Neural progenitor cell (in vitro differentiated cells): ENCODE data around the gene HOXA5. TPM values are rescaled to one million over a fixed set of nuclear protein-coding genes. Genes with fewer than 3 reads are reported as not detected.

Source experiments
- DNase-seq: peaks from one replicate; pipeline ENCODE4 v3.0.0-alpha.2; 2016; ENCODE audit warnings: low spot score
- H2AFZ ChIP-seq: fragments of 200-600 bp; sonication (generic); replicated peaks from 2 replicates; pipeline ENCODE4 v1.6.1; 2016; ENCODE audit warnings: antibody characterized with exemption
- H3F3A ChIP-seq: fragments of 200-600 bp; sonication (generic); 2 replicates; pipeline ENCODE4 v1.6.1; 2016; ENCODE audit warnings: antibody characterized with exemption, low read depth
- H3K27ac ChIP-seq: fragments of 200-600 bp; sonication (generic); 2 replicates; pipeline ENCODE4 v1.5.1; 2016; ENCODE audit warnings: mild to moderate bottlenecking
- H3K27me3 ChIP-seq: fragments of 200-600 bp; sonication (generic); 2 replicates; pipeline ENCODE4 v1.6.1; 2016; ENCODE audit warnings: mild to moderate bottlenecking, moderate library complexity
- H3K36me3 ChIP-seq: fragments of 200-600 bp; sonication (generic); 2 replicates; pipeline ENCODE4 v1.5.1; 2016
- H3K4me1 ChIP-seq: fragments of 200-600 bp; sonication (generic); 2 replicates; pipeline ENCODE4 v1.6.1; 2016; ENCODE audit warnings: mixed run types
- H3K4me2 ChIP-seq: fragments of 200-600 bp; sonication (generic); 2 replicates; pipeline ENCODE4 v1.6.1; 2016
- H3K4me3 ChIP-seq: fragments of 200-600 bp; sonication (generic); 2 replicates; pipeline ENCODE4 v1.5.1; 2016
- H3K79me2 ChIP-seq: fragments of 200-600 bp; sonication (generic); 2 replicates; pipeline ENCODE4 v1.6.1; 2016; ENCODE audit warnings: low read depth
- H3K9ac ChIP-seq: fragments of 200-600 bp; sonication (generic); 2 replicates; pipeline ENCODE4 v1.6.1; 2016
- H3K9me3 ChIP-seq: fragments of 200-600 bp; sonication (generic); 2 replicates; pipeline ENCODE4 v1.5.1; 2016; ENCODE audit warnings: low read depth
- H4K20me1 ChIP-seq: fragments of 200-600 bp; sonication (generic); 2 replicates; pipeline ENCODE4 v1.6.1; 2016; ENCODE audit warnings: low read depth
- H3K27ac Mint-ChIP-seq: 3 replicates; pipeline ENCODE4 v1.8.0; 2021; ENCODE audit warnings: mixed read lengths
- H3K27me3 Mint-ChIP-seq: 2 replicates; pipeline ENCODE4 v1.8.0; 2022; ENCODE audit warnings: low read depth, mild to moderate bottlenecking, inconsistent platforms, moderate library complexity, mixed read lengths; ENCODE audit not compliant: insufficient read depth
- H3K36me3 Mint-ChIP-seq: 3 replicates; pipeline ENCODE4 v1.8.0; 2021; ENCODE audit warnings: mixed read lengths
- H3K4me1 Mint-ChIP-seq: 3 replicates; pipeline ENCODE4 v1.8.0; 2021; ENCODE audit warnings: mixed read lengths
- H3K4me3 Mint-ChIP-seq: 3 replicates; pipeline ENCODE4 v1.8.0; 2021; ENCODE audit warnings: mild to moderate bottlenecking, moderate library complexity, mixed read lengths
- H3K9me3 Mint-ChIP-seq: 3 replicates; pipeline ENCODE4 v1.8.0; 2020; ENCODE audit warnings: mixed read lengths
- EZH2 ChIP-seq: fragments of 200-600 bp; sonication (generic); IDR thresholded peaks from 2 replicates; pipeline ENCODE4 v1.6.1; 2017; ENCODE audit warnings: antibody characterized with exemption, mild to moderate bottlenecking, moderate library complexity
- EZH2phosphoT487 ChIP-seq: fragments of 200-600 bp; sonication (generic); IDR thresholded peaks from 2 replicates; pipeline ENCODE4 v1.6.1; 2017; ENCODE audit warnings: antibody characterized with exemption
- total RNA-seq: library from RNA; depleted of rRNA; stranded (reverse); fragments of >200 nt; gene quantifications from 2 replicates; pipeline ENCODE4 v1.2.3, GENCODE V29; 2015; ENCODE audit warnings: low replicate concordance
- TF ChIP-seq, protein P1 (sequence below): fragments of 200-600 bp; sonication (generic); IDR thresholded peaks from 2 replicates; pipeline ENCODE4 v1.5.1; 2017; ENCODE audit warnings: antibody characterized with exemption, mild to moderate bottlenecking

Gene HOXA5
- total RNA-seq, 1 donor from 2014 or later: not detected

GRCh38 chr7:27106901-27107240 is 36.6 kb downstream of the HOXA5 start:
- TF ChIP-seq, protein P1, sequence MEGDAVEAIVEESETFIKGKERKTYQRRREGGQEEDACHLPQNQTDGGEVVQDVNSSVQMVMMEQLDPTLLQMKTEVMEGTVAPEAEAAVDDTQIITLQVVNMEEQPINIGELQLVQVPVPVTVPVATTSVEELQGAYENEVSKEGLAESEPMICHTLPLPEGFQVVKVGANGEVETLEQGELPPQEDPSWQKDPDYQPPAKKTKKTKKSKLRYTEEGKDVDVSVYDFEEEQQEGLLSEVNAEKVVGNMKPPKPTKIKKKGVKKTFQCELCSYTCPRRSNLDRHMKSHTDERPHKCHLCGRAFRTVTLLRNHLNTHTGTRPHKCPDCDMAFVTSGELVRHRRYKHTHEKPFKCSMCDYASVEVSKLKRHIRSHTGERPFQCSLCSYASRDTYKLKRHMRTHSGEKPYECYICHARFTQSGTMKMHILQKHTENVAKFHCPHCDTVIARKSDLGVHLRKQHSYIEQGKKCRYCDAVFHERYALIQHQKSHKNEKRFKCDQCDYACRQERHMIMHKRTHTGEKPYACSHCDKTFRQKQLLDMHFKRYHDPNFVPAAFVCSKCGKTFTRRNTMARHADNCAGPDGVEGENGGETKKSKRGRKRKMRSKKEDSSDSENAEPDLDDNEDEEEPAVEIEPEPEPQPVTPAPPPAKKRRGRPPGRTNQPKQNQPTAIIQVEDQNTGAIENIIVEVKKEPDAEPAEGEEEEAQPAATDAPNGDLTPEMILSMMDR: no peak
- peak; percentile 80 for TF ChIP-seq EZH2
- peaks cover 11% of the 10 kb centered on the region for H3F3A ChIP-seq
- Mint-ChIP-seq H3K27ac (no peak overlapping the region), H3K9me3 (peaks cover 3% of the 10 kb centered on the region), H3K36me3 (no peaks in the 10 kb centered on the region), H3K4me1 (no peaks in the 10 kb centered on the region), H3K4me3 (no peak overlapping the region), H3K27me3 (peaks cover 96% of the 10 kb centered on the region)
- no peak for DNase-seq
- no peaks in the 10 kb centered on the region for H3K79me2 ChIP-seq
- no peak overlapping the region for H3K4me2 ChIP-seq
- no peaks in the 10 kb centered on the region for H3K36me3 ChIP-seq
- no peak overlapping the region for H3K9ac ChIP-seq
- H2AFZ ChIP-seq: no peak overlapping the region
- H3K4me1 ChIP-seq: no peaks in the 10 kb centered on the region
- no peak overlapping the region for H3K4me3 ChIP-seq
- peaks cover 100% of the 10 kb centered on the region for H4K20me1 ChIP-seq
- H3K27ac ChIP-seq: no peak overlapping the region
- H3K9me3 ChIP-seq: no peaks in the 10 kb centered on the region
- H3K27me3 ChIP-seq: peaks cover 100% of the 10 kb centered on the region

DNA sequence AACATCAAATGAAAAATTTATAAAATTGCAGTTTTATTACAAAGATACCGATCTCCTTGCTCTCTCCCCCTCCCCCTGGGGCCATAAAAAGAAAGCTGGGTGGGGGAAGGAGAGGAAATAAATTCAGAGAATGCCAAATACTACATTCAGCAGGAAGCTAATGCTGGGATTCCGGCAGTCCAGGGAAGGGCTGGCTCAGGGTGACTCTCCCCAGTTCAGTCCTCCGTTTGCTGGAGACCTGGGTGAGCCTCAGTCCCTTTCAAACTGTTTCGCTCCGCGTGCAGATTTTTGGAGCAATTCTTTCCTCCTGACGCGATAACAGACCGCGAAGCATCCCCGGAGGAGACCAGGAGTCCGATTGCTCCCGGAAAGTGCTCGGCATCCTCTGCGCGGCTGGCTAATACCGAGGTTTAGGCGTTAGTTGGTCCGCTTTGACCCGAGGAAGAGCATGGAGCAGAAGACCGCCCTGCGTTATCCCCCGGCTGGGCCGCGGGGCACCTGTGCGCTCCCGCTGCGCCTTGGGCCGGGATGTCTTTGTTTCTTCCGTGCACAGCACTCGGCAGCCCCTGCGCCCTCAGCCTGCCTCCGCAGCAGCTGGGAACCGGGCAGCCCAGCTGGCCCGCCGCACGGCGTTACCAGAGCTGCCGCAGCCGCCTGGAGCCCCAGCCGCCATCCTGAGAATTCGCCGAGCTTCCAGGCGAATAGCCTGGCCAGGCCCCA is 37.1 kb downstream of the HOXA5 start:
- H4K20me1 ChIP-seq: peaks cover 100% of the 10 kb centered on the region
- H3K4me2 ChIP-seq: no peak overlapping the region
- no peak overlapping the region for H2AFZ ChIP-seq
- peak; percentile 89 for DNase-seq
- H3F3A ChIP-seq: peaks cover 17% of the 10 kb centered on the region
- H3K4me3 Mint-ChIP-seq: no peak overlapping the region
- H3K9me3 Mint-ChIP-seq: peaks cover 7% of the 10 kb centered on the region
- no peaks in the 10 kb centered on the region for H3K9me3 ChIP-seq
- no peak overlapping the region for H3K4me3 ChIP-seq
- TF ChIP-seq EZH2phosphoT487 (peak; percentile 90), EZH2 (peak; percentile 94)
- TF ChIP-seq, protein P1: no peak
- no peak overlapping the region for H3K27ac ChIP-seq
- H3K36me3 Mint-ChIP-seq: no peaks in the 10 kb centered on the region
- H3K4me1 Mint-ChIP-seq: no peaks in the 10 kb centered on the region
- no peaks in the 10 kb centered on the region for H3K4me1 ChIP-seq
- H3K9ac ChIP-seq: no peak overlapping the region
- H3K79me2 ChIP-seq: no peaks in the 10 kb centered on the region
- peaks cover 96% of the 10 kb centered on the region for H3K27me3 Mint-ChIP-seq
- H3K36me3 ChIP-seq: no peaks in the 10 kb centered on the region
- no peak overlapping the region for H3K27ac Mint-ChIP-seq
- H3K27me3 ChIP-seq: peaks cover 100% of the 10 kb centered on the region

- Mint-ChIP-seq H3K36me3 (no peaks in the 10 kb centered on the region), H3K4me1 (no peaks in the 10 kb centered on the region), H3K4me3 (no peak overlapping the region), H3K9me3 (peaks cover 7% of the 10 kb centered on the region), H3K27ac (no peak overlapping the region), H3K27me3 (peaks cover 96% of the 10 kb centered on the region)
- Histone ChIP-seq H2AFZ (no peak overlapping the region), H3K27ac (no peak overlapping the region), H3K4me2 (no peak overlapping the region), H3K4me1 (no peaks in the 10 kb centered on the region), H3K36me3 (no peaks in the 10 kb centered on the region), H3K4me3 (no peak overlapping the region), H3K9me3 (no peaks in the 10 kb centered on the region), H3F3A (peaks cover 25% of the 10 kb centered on the region), H3K27me3 (peaks cover 100% of the 10 kb centered on the region), H3K9ac (no peak overlapping the region), H4K20me1 (peaks cover 100% of the 10 kb centered on the region), H3K79me2 (no peaks in the 10 kb centered on the region)
- no peak for DNase-seq
- TF ChIP-seq, protein P1: no peak
- TF ChIP-seq EZH2: no peak
- no peak for TF ChIP-seq EZH2phosphoT487
These were observed 38.0 kb downstream of the HOXA5 start for GRCh38 chr7:27105301-27106031.
